ENCODE results near the gene C20orf204.

The C20orf204 gene

GRCh38 chr20:64039293-64040160 is 3.5 kb downstream of the C20orf204 start:
- Histone ChIP-seq H3K9me3 (replicated peaks; ENCODE audit: insufficient read depth, low read length) (no peaks in the 10 kb centered on the region), H3K4me1 (ENCODE audit: low read length) (no peaks in the 10 kb centered on the region), H3K9me2 (replicated peaks; ENCODE audit: insufficient read depth, low read length) (no peaks in the 10 kb centered on the region), H3K79me2 (ENCODE audit: low read length) (no peaks in the 10 kb centered on the region), H3F3A (ENCODE audit: insufficient read depth, low read length) (no peaks in the 10 kb centered on the region), H2AFZ (ENCODE audit: low read length) (peak overlapping the region; percentile 99), H3K4me3 (ENCODE audit: low read length) (peak overlapping the region; percentile 77), H3K4me2 (ENCODE audit: low read depth, low read length) (peak overlapping the region; percentile 98), H3K27ac (ENCODE audit: low read length) (no peak overlapping the region), H3K36me3 (replicated peaks; ENCODE audit: insufficient read depth, low read length) (no peaks in the 10 kb centered on the region), H4K20me1 (ENCODE audit: insufficient read depth, low read length) (no peaks in the 10 kb centered on the region), H3K9ac (ENCODE audit: low read length) (no peak overlapping the region), H3K27me3 (replicated peaks; ENCODE audit: insufficient read depth, low read length) (peaks cover 49% of the 10 kb centered on the region)
- TF ChIP-seq EZH2phosphoT487 (IDR thresholded peaks at IDR 0.05; ENCODE audit: low read length) = no peak
- no peak for TF ChIP-seq CTCF (IDR thresholded peaks at IDR 0.05; ENCODE audit: low read length)
- no peak for TF ChIP-seq EZH2 (optimal IDR thresholded peaks at IDR 0.05; ENCODE audit: low read depth, low read length)
- no peak for DNase-seq

- TF ChIP-seq CTCF (IDR thresholded peaks at IDR 0.05; ENCODE audit: low read length) = no peak
- no peak for TF ChIP-seq EZH2phosphoT487 (IDR thresholded peaks at IDR 0.05; ENCODE audit: low read length)
- TF ChIP-seq EZH2 (optimal IDR thresholded peaks at IDR 0.05; ENCODE audit: low read depth, low read length) = no peak
- Histone ChIP-seq H3K4me1 (ENCODE audit: low read length) (no peaks in the 10 kb centered on the region), H4K20me1 (ENCODE audit: insufficient read depth, low read length) (no peaks in the 10 kb centered on the region), H3K4me2 (ENCODE audit: low read depth, low read length) (no peak overlapping the region), H2AFZ (ENCODE audit: low read length) (no peak overlapping the region), H3K9ac (ENCODE audit: low read length) (no peak overlapping the region), H3K27me3 (replicated peaks; ENCODE audit: insufficient read depth, low read length) (peaks cover 58% of the 10 kb centered on the region), H3K9me2 (replicated peaks; ENCODE audit: insufficient read depth, low read length) (no peaks in the 10 kb centered on the region), H3K4me3 (ENCODE audit: low read length) (no peak overlapping the region), H3F3A (ENCODE audit: insufficient read depth, low read length) (no peaks in the 10 kb centered on the region), H3K9me3 (replicated peaks; ENCODE audit: insufficient read depth, low read length) (no peaks in the 10 kb centered on the region), H3K36me3 (replicated peaks; ENCODE audit: insufficient read depth, low read length) (no peaks in the 10 kb centered on the region), H3K79me2 (ENCODE audit: low read length) (no peaks in the 10 kb centered on the region), H3K27ac (ENCODE audit: low read length) (no peak overlapping the region)
- DNase-seq = no peak
Observed at GRCh38 chr20:64040231-64041039, 4.5 kb downstream of the C20orf204 start.

GRCh38 chr20:64041040-64041780 is 5.2 kb downstream of the C20orf204 start:
- H4K20me1 ChIP-seq (ENCODE audit: insufficient read depth, low read length) = no peaks in the 10 kb centered on the region
- H3K27ac ChIP-seq (ENCODE audit: low read length) = no peak overlapping the region
- no peaks in the 10 kb centered on the region for H3K79me2 ChIP-seq (ENCODE audit: low read length)
- no peaks in the 10 kb centered on the region for H3K9me2 ChIP-seq (replicated peaks; ENCODE audit: insufficient read depth, low read length)
- DNase-seq = no peak
- no peaks in the 10 kb centered on the region for H3K36me3 ChIP-seq (replicated peaks; ENCODE audit: insufficient read depth, low read length)
- H3K4me1 ChIP-seq (ENCODE audit: low read length) = no peaks in the 10 kb centered on the region
- H3K9ac ChIP-seq (ENCODE audit: low read length) = no peak overlapping the region
- H3K4me2 ChIP-seq (ENCODE audit: low read depth, low read length) = no peak overlapping the region
- no peaks in the 10 kb centered on the region for H3K9me3 ChIP-seq (replicated peaks; ENCODE audit: insufficient read depth, low read length)
- H2AFZ ChIP-seq (ENCODE audit: low read length) = no peak overlapping the region
- H3K27me3 ChIP-seq (replicated peaks; ENCODE audit: insufficient read depth, low read length) = peaks cover 66% of the 10 kb centered on the region
- H3F3A ChIP-seq (ENCODE audit: insufficient read depth, low read length) = no peaks in the 10 kb centered on the region
- no peak overlapping the region for H3K4me3 ChIP-seq (ENCODE audit: low read length)
- no peak for TF ChIP-seq EZH2 (optimal IDR thresholded peaks at IDR 0.05; ENCODE audit: low read depth, low read length)
- TF ChIP-seq EZH2phosphoT487 (IDR thresholded peaks at IDR 0.05; ENCODE audit: low read length) = no peak
- TF ChIP-seq CTCF (IDR thresholded peaks at IDR 0.05; ENCODE audit: low read length) = no peak

Data from MM.1S (cell line).